Adrenal gland (tissue), 12 donors: Measurements from ENCODE around the gene PDLIM4. TPM values are rescaled to one million over a fixed set of nuclear protein-coding genes. Genes with fewer than 3 reads are reported as not detected.

Source experiments
- DNase-seq, 7 donors: peaks; one replicate each; pipeline ENCODE4 v3.0.0-alpha.2; 2019 to 2020
- H3K27ac ChIP-seq, 5 donors: fragments of 200-600 bp; sonication (generic) in 4 of 5; 1 replicate in 3 of 5; 2 replicates in 2 of 5; pipeline versions ENCODE4 v1.5.1 to v1.8.0; 2016 to 2020; ENCODE audit warnings: mild to moderate bottlenecking in 1 of 5
- H3K27me3 ChIP-seq: fragments of 200-600 bp; 2 replicates; pipeline ENCODE4 v1.8.0; 2021
- H3K36me3 ChIP-seq, 2 donors: fragments of 200-600 bp; replicated peaks in 1 of 2; 1 replicate in 1 of 2; 2 replicates in 1 of 2; pipeline versions ENCODE4 v1.5.1 to v1.8.0; 2018 to 2022
- H3K4me1 ChIP-seq, 2 donors: fragments of 200-600 bp; replicated peaks in 1 of 2; 1 replicate in 1 of 2; 2 replicates in 1 of 2; pipeline versions ENCODE4 v1.5.1 to v1.8.0; 2018 to 2021
- H3K4me3 ChIP-seq, 4 donors: fragments of 200-600 bp; sonication (generic) in 3 of 4; one replicate each; pipeline ENCODE4 v1.5.1; 2016 to 2018
- H3K9me3 ChIP-seq, 3 donors: fragments of 200-600 bp; sonication (generic) in 1 of 3; replicated peaks in 1 of 3; 1 replicate in 2 of 3; 2 replicates in 1 of 3; pipeline versions ENCODE4 v1.5.1 to v1.8.0; 2016 to 2021
- POLR2A ChIP-seq, 2 donors: fragments of 450-650 bp; IDR thresholded peaks; one replicate each; pipeline ENCODE4 v1.6.1; 2017; ENCODE audit warnings: antibody characterized with exemption in 2 of 2, mild to moderate bottlenecking in 2 of 2, moderate library complexity in 1 of 2
- WGBS, 4 donors: extraction: QIAGEN DNeasy Blood & Tissue Kit in 2 of 4; methylation state at CpG; one replicate each; pipeline versions ENCODE4 v1.1.5 to v1.1.7; 2013 to 2017; 5-methylcytosine and 5-hydroxymethylcytosine counted together
- intact Hi-C, 2 donors: fragments of 100-400 bp; cut with DNase I; formaldehyde crosslinking; loops; one replicate each; pipeline versions ENCODE4 v1.14.1 to v1.15.0; 2022 to 2023
- polyA plus RNA-seq, 3 donors: library from polyadenylated mRNA; stranded (reverse); fragments of 200-250 nt in 2 of 3; fragments of 350-450 nt in 1 of 3; fragmentation: Illumina TruSeq in 1 of 3; extraction: RNeasy Lipid Tissue Mini Kit (QIAGEN cat#74804) in 1 of 3; gene quantifications; one replicate each; pipeline ENCODE4 v1.2.3, GENCODE V29; 2013 to 2014
- total RNA-seq, 9 donors: library from RNA; depleted of rRNA in 4 of 9; stranded (reverse); fragments of >200 nt in 4 of 9; fragments of 120-200 nt in 1 of 9; fragmentation: NEBNext Ultra II Directional in 1 of 9; extraction: Animal tissue kit (Norgen Biotek cat#: 25700) in 1 of 9; gene quantifications; one replicate each; pipeline versions ENCODE4 v1.1.0 to v1.2.4, GENCODE V29; 2013 to 2023
- TF ChIP-seq, protein P1 (sequence below), 6 experiments: fragments of 450-650 bp in 4 of 6; fragments of 200-600 bp in 2 of 6; sonication (generic) in 1 of 6; IDR thresholded peaks; 1 replicate in 5 of 6; 2 replicates in 1 of 6; pipeline versions ENCODE4 v1.5.1 to v1.8.0; 2016 to 2021; ENCODE audit warnings: antibody characterized with exemption in 6 of 6, mild to moderate bottlenecking in 2 of 6, moderate library complexity in 1 of 6
- donor health status: healthy with polysubstance abuse.
- donor health status: Bipolar disorder and iron deficiency.
- donor health status: DM: yes; HTN: yes; CAD: no.
- donor health status: DM: no; HTN: no; CAD: no.
- donor health status: DM: no; HTN: no; CAD: no.
- donor health status: DM: yes; HTN: yes; CAD: no.

PDLIM4 gene
- total and polyA plus RNA-seq, 12 donors: 0.87 to 20.2 (median 4.3) TPM

GRCh38 chr5:132272311-132273210 lies 15.1 kb downstream of the PDLIM4 start:
- H3K4me3 ChIP-seq: peak overlapping the region in 1 of 4 donors; percentile 11
- intact Hi-C loops: loop anchor here (10.0 kb wide), 2 partner anchors 222 to 232 kb away; partner anchors contain the start of gene IRF1 (in 1 of the 2)

DNA sequence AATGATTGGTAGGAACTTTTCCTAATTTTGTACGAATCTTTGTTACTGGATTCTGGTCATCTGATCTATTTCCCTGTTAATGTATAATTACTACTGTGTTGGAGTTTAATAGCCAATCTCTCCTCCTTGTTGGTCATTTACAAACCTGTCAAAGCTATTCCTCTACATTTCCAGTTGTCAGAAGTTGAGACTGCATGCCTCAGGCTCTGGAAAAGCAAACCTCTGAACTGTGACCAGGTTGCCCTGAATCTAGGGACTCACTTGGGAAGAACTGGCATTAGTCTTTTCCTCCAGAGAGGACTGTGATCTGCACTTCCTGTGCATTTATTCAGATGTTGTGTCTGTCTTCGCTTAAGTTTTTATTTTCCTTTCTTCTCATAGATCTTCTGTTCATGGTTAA lies 16.1 kb downstream of the PDLIM4 start:
- WGBS, 4 donors: 67 to 78% (median 71%) methylated on average over 2 of the region's 2 CpGs
- no peaks in the 10 kb centered on the region for H3K36me3 ChIP-seq
- peak in 1 of 7 donors; percentile 21 for DNase-seq
- intact Hi-C loops: loop anchor here (10.0 kb wide), 2 partner anchors 221 to 231 kb away; partner anchors contain the start of gene IRF1 (in 1 of the 2)
- H3K27me3 ChIP-seq: no peaks in the 10 kb centered on the region
- H3K4me3 ChIP-seq: no peak overlapping the region
- no peaks in the 10 kb centered on the region for H3K9me3 ChIP-seq
- TF ChIP-seq, protein P1, sequence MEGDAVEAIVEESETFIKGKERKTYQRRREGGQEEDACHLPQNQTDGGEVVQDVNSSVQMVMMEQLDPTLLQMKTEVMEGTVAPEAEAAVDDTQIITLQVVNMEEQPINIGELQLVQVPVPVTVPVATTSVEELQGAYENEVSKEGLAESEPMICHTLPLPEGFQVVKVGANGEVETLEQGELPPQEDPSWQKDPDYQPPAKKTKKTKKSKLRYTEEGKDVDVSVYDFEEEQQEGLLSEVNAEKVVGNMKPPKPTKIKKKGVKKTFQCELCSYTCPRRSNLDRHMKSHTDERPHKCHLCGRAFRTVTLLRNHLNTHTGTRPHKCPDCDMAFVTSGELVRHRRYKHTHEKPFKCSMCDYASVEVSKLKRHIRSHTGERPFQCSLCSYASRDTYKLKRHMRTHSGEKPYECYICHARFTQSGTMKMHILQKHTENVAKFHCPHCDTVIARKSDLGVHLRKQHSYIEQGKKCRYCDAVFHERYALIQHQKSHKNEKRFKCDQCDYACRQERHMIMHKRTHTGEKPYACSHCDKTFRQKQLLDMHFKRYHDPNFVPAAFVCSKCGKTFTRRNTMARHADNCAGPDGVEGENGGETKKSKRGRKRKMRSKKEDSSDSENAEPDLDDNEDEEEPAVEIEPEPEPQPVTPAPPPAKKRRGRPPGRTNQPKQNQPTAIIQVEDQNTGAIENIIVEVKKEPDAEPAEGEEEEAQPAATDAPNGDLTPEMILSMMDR (IDR thresholded peaks at IDR 0.05): no peak
- no peak for TF ChIP-seq POLR2A (IDR thresholded peaks at IDR 0.05)
- no peak overlapping the region for H3K27ac ChIP-seq
- no peaks in the 10 kb centered on the region for H3K4me1 ChIP-seq

More at GRCh38 chr5:132272311-132273210, 15.1 kb downstream of the PDLIM4 start:
- Histone ChIP-seq H3K36me3 (no peaks in the 10 kb centered on the region), H3K4me1 (no peaks in the 10 kb centered on the region), H3K27ac (no peak overlapping the region), H3K27me3 (no peaks in the 10 kb centered on the region), H3K9me3 (no peaks in the 10 kb centered on the region)
- TF ChIP-seq, protein P1 (IDR thresholded peaks at IDR 0.05): peak; percentile 60 to 88 (median 77)
- no peak for TF ChIP-seq POLR2A (IDR thresholded peaks at IDR 0.05)
- 53 to 61% (median 55%) methylated on average over 31 to 37 of the region's 37 CpGs for WGBS, 4 donors
- peak in 6 of 7 donors; percentile 51 to 82 (median 70) for DNase-seq

GRCh38 chr5:132274050-132274792 lies 16.7 kb downstream of the PDLIM4 start:
- 87 to 94% (median 90%) methylated on average over 10 to 14 of the region's 14 CpGs for WGBS, 4 donors
- no peak overlapping the region for H3K4me3 ChIP-seq
- no peak overlapping the region for H3K27ac ChIP-seq
- peak in 2 of 7 donors; percentile 6 to 45 for DNase-seq
- no peaks in the 10 kb centered on the region for H3K4me1 ChIP-seq
- no peaks in the 10 kb centered on the region for H3K36me3 ChIP-seq
- no peaks in the 10 kb centered on the region for H3K9me3 ChIP-seq
- intact Hi-C loops: loop anchor here (10.0 kb wide), 2 partner anchors 221 to 231 kb away; partner anchors contain the start of gene IRF1 (in 1 of the 2)
- TF ChIP-seq, protein P1 (IDR thresholded peaks at IDR 0.05): no peak
- TF ChIP-seq POLR2A (IDR thresholded peaks at IDR 0.05): no peak
- H3K27me3 ChIP-seq: no peaks in the 10 kb centered on the region
